ENCODE results near the gene ROMO1.

Gene ROMO1

DNA sequence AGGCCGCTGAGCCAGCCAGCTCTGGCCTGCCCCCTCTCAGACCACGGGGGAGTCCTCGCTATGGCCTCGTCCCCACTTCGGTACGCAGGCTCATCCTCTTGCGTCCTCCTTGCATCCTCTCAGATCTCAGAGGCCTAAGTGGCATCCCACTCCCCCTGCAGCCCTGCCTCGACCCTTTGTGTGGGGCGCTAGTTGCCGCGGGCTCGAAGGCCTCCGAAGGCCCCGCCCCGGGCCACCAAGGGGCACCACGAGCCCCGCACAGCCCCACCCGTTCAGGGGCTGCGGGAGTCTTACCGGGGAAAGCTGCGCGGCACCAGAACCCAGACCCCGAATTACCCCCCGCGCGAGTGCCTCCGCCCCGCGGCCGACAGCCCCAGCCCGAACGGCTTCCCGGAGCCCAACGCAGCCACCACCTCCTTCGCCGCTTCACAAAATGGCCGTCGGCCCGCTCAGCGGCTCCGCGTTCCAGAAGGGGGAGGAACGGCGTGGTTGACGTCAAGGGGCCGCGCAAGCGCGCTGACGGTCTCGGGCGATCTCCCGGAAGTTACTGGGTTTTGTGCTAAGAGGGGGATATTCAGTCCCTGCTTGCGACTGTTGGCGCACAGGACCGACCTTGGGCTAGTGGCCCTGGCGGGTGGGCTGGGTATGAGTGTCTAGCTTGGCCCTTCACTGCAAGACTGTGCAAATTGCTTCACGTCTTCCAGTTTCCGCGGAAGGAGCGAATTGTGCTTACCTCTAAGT, 34.6 kb upstream of the ROMO1 start, which contains the start of the genes CPNE1 and RBM12:
CPNE1 (minus strand) TSS at position 435 of the 741 bp plus-strand sequence. CDS start 31,977 bp downstream, outside the sequence.
RBM12 (minus strand) TSS at position 435 of the 741 bp plus-strand sequence. CDS start 9,578 bp downstream, outside the sequence.
- TF ChIP-seq, protein P1, sequence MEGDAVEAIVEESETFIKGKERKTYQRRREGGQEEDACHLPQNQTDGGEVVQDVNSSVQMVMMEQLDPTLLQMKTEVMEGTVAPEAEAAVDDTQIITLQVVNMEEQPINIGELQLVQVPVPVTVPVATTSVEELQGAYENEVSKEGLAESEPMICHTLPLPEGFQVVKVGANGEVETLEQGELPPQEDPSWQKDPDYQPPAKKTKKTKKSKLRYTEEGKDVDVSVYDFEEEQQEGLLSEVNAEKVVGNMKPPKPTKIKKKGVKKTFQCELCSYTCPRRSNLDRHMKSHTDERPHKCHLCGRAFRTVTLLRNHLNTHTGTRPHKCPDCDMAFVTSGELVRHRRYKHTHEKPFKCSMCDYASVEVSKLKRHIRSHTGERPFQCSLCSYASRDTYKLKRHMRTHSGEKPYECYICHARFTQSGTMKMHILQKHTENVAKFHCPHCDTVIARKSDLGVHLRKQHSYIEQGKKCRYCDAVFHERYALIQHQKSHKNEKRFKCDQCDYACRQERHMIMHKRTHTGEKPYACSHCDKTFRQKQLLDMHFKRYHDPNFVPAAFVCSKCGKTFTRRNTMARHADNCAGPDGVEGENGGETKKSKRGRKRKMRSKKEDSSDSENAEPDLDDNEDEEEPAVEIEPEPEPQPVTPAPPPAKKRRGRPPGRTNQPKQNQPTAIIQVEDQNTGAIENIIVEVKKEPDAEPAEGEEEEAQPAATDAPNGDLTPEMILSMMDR (IDR thresholded peaks at IDR 0.05; ENCODE audit: low read depth, low read length): no peak
- peak; percentile 83 for DNase-seq (ENCODE audit: extremely low read depth, low read depth)

DNA sequence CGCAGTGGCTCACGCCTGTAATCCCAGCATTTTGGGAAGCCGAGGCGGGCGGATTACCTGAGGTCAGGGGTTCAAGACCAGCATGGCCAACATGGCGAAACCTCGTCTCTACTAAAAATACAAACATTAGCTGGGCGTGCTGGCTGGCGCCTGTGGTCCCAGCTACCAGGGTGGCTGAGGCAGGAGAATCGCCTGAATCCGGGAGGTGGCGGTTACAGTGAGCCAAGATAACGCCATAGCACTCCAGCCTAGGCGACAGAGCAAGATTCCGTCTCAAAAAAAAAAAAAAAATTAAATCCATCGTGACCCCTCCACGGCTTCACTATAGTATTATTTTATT, 33.3 kb upstream of the ROMO1 start:
- TF ChIP-seq, protein P1 (IDR thresholded peaks at IDR 0.05; ENCODE audit: low read depth, low read length): no peak
- no peak for DNase-seq (ENCODE audit: extremely low read depth, low read depth)

DNA sequence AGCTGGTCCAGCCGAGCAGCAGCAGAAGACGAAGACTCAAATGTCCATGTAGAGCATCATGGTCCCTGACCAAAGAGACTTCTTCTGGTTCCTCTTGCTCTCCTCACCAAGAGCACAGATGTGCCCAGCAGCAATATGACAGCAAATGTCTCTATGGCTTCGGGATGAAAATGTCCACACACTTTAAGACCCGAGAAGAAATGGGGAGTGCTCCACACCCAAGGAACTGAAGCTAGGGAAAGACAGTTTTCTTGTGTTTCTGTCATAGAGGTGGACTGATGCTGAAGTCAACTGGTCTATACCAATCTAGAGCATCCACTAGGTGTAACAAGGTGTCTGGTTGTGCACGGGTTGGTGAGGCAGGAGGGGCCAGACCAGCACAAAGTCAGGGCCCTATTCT, 30.0 kb upstream of the ROMO1 start:
- TF ChIP-seq, protein P1 (IDR thresholded peaks at IDR 0.05; ENCODE audit: low read depth, low read length): no peak
- no peak for DNase-seq (ENCODE audit: extremely low read depth, low read depth)

DNA sequence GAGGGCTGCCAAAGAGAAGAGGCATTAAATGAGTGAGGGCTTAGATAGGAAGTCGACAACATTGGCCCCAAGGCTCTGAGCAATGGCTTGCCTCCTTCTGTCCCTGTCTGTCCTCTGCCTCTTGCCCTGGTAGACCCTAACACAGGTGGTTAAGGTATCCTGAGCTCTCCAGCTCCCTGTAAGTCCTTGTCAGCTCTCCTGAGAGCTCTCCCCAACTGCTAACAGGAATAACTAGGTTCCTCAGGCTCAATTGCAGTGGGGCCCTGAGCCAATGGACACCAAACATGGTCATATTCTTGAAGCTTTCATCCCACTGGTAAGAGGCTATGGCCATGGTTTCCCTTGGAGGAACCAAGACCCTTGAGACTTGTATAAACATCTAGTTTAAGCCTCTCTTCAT, 29.5 kb upstream of the ROMO1 start:
- no peak for DNase-seq (ENCODE audit: extremely low read depth, low read depth)
- TF ChIP-seq, protein P1 (IDR thresholded peaks at IDR 0.05; ENCODE audit: low read depth, low read length): no peak

DNA sequence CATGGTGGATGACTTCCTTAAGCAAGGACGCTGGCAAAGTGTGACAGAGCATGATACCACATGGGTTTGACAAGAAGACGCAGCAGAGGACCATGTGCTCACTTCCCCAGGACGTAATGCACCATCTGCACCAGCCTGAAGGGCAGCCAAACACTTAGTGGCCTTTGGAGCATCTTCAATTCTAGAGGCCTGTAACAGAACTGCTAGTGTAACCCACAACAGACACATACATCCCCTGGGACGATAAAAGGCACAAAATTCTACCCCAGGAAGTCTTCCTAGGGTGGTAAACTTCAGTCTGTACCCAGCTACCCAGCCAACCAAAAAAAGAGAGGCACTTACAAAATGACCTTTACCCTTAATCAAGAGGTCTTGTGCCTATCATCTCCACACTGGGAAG, 25.3 kb upstream of the ROMO1 start:
- DNase-seq (ENCODE audit: extremely low read depth, low read depth): no peak
- TF ChIP-seq, protein P1 (IDR thresholded peaks at IDR 0.05; ENCODE audit: low read depth, low read length): no peak

DNA sequence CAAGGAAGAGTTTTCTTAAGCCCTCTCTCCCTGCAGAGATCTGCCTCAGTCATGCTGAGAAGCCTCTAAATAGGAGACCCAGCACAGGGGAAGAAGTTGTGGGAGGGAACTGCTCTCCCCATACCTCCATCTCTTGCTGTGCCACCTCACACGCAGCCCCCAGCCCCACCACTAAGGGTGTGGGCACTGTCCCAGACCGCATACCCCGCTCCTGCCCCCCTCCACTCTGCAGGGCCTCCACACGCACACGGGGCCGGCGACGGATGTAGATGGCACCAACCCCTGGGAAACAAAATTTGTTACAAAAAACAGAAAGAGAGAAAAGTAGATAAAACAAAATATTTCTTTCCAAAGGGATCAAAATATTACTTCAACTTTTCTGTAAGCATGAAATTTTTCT, 24.3 kb upstream of the ROMO1 start:
- TF ChIP-seq, protein P1 (IDR thresholded peaks at IDR 0.05; ENCODE audit: low read depth, low read length): no peak
- no peak for DNase-seq (ENCODE audit: extremely low read depth, low read depth)

DNA sequence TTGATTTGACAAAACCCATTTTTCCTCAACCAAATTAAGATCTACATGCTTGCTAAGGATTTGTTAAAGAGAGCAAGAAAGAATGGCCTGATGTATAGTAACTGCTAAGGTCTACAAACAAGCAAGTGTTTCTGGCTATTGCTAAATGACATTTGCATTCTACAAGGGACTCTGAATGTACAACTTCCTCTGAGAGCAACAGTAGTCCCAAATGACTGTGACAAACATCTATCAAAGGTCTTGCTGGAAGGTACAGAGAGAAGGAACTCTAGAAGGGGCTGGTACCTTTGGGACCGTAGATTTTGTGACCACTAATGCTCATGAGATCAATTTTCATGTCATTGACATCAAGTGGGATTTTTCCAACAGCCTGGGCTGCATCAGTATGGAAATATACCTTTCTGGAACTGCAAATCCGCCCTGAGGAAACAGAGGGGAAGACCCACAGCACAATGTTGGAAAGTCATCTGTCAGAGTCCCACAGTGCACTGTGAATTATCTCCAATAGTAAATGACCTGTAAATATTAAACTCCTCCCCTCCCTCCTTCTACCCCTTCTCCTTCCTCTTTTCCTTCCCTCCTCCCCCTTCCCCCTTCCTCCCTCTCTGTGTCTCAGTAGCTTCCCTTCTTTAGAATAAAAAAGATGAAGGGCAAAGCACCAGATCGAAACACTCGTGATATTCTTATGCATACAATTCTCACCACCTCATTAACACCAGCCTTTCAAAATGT, 18.6 kb upstream of the ROMO1 start:
- DNase-seq (ENCODE audit: extremely low read depth, low read depth): no peak
- TF ChIP-seq, protein P1 (IDR thresholded peaks at IDR 0.05; ENCODE audit: low read depth, low read length): no peak

Measured in AG09319 (cell line).